NCI-H1694 (cell line): ENCODE measurements around the gene ACOT7.
"Not testable (repeated sequence)": the region's sequence is repeated elsewhere in the genome, so short reads cannot be mapped to it uniquely, and the experiment has no call there.

Source experiments
- DNase-seq: peaks from one replicate; lab custom pipeline; 2025; lab: John Stamatoyannopoulos, UW

ACOT7 gene

GRCh38 chr1:6393400-6394187 is at the start of gene ACOT7:
ACOT7 (minus strand) TSS chr1:6393767; CDS start chr1:6393399, 368 bp downstream.
- peak; percentile 44 for DNase-seq

- DNase-seq = no peak
Observed at GRCh38 chr1:6441586-6441985, 48.0 kb upstream of the ACOT7 start.

GRCh38 chr1:6440198-6441126 is 46.9 kb upstream of the ACOT7 start:
- no peak for DNase-seq

- peak; percentile 64 for DNase-seq
Observed at GRCh38 chr1:6438047-6438525, 44.5 kb upstream of the ACOT7 start.

GRCh38 chr1:6437012-6437700 is 43.6 kb upstream of the ACOT7 start:
- DNase-seq = peak; percentile 85

- DNase-seq = not testable (repeated sequence)
Observed at GRCh38 chr1:6436277-6436676, 42.7 kb upstream of the ACOT7 start.

GRCh38 chr1:6435547-6435946 is 42.0 kb upstream of the ACOT7 start:
- no peak for DNase-seq

- DNase-seq = no peak
Observed at GRCh38 chr1:6435129-6435528, 41.6 kb upstream of the ACOT7 start.

- peak; percentile 58 for DNase-seq
Observed at GRCh38 chr1:6434186-6434585, 40.6 kb upstream of the ACOT7 start.

- not testable (repeated sequence) for DNase-seq
Observed at GRCh38 chr1:6431645-6432579, 38.3 kb upstream of the ACOT7 start.

- DNase-seq = not testable (repeated sequence)
Observed at GRCh38 chr1:6429660-6430411, 36.3 kb upstream of the ACOT7 start.

GRCh38 chr1:6428453-6428852 is 34.9 kb upstream of the ACOT7 start:
- DNase-seq = not testable (repeated sequence)

- DNase-seq = no peak
Observed at GRCh38 chr1:6427441-6428390, 34.1 kb upstream of the ACOT7 start.

- DNase-seq = no peak
Observed at GRCh38 chr1:6426972-6427350, 33.4 kb upstream of the ACOT7 start.

- no peak for DNase-seq
Observed at GRCh38 chr1:6426277-6426971, 32.9 kb upstream of the ACOT7 start.

- DNase-seq = no peak
Observed at GRCh38 chr1:6425658-6426057, 32.1 kb upstream of the ACOT7 start.

- DNase-seq = no peak
Observed at GRCh38 chr1:6424619-6425593, 31.3 kb upstream of the ACOT7 start, which contains the start of gene ESPN. ESPN (plus strand) TSS chr1:6424776; CDS start chr1:6424956, 180 bp downstream.
